ENCODE measurements around the gene CCDC88C.

DNA sequence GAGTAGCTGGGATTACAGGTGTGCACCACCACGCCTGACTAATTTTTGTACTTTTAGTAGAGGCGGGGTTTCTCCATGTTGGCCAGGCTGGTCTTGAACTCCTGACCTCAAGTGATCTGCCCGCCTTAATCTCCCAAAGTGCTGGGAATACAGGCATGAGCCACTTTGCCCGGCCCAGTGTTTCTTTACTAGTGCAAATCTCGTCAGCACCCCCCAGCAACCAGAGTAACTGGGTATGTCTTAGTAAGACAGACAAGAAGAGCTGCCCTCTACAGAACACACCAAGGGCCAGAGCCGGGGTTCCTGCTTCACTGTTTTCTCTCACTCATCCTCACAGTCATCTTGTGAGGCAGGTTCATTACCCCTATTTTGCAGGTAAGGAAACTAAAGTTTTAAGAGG, 94.6 kb downstream of the CCDC88C start:
- TF ChIP-seq CTCF (IDR thresholded peaks at IDR 0.05; ENCODE audit: insufficient read depth, low read depth, low read length) (no peak), EZH2 (IDR thresholded peaks at IDR 0.05; ENCODE audit: insufficient read depth, low read length) (no peak)
